Astrocyte (in vitro differentiated cells and primary cell): Measurements from ENCODE around the gene KIF4B.

Experiments
- CTCF ChIP-seq: IDR thresholded peaks from 2 replicates; pipeline ENCODE4 v1.5.1; 2011; ENCODE audit warnings: low read depth, mild to moderate bottlenecking, inconsistent platforms, low read length, moderate library complexity; ENCODE audit not compliant: insufficient read depth
- EZH2 ChIP-seq: IDR thresholded peaks from 2 replicates; pipeline ENCODE4 v1.6.1; 2012; ENCODE audit warnings: mild to moderate bottlenecking, low read length, inconsistent platforms; ENCODE audit not compliant: insufficient read depth

GRCh38 chr5:154984946-154985516, 28.5 kb upstream of the KIF4B start:
- no peak for TF ChIP-seq CTCF
- no peak for TF ChIP-seq EZH2
